Endothelial cell of umbilical vein (primary cell): ENCODE results near the gene CUL7.

Experiments
- CTCF ChIP-seq, 2 donors: IDR thresholded peaks; 1 replicate in 1 of 2; 2 replicates in 1 of 2; pipeline ENCODE4 v1.5.1; 2011; ENCODE audit warnings: low read length in 2 of 2, mild to moderate bottlenecking in 2 of 2, moderate library complexity in 2 of 2, control low read depth in 1 of 2, inconsistent platforms in 1 of 2, low read depth in 1 of 2; ENCODE audit not compliant: insufficient read depth in 1 of 2; ENCODE audit errors: extremely low read depth in 1 of 2
- EZH2 ChIP-seq: IDR thresholded peaks from 2 replicates; pipeline ENCODE4 v1.6.1; 2012; ENCODE audit warnings: borderline replicate concordance, low read depth, mild to moderate bottlenecking, moderate library complexity, low read length, inconsistent platforms; ENCODE audit not compliant: severe bottlenecking
- GATA2 ChIP-seq: IDR thresholded peaks from 2 replicates; pipeline ENCODE4 v1.7.0; 2011; ENCODE audit warnings: low read depth, mild to moderate bottlenecking, moderate library complexity, mixed read lengths, low read length; ENCODE audit not compliant: insufficient read length, insufficient read depth
- JUN ChIP-seq: IDR thresholded peaks from 2 replicates; pipeline ENCODE4 v1.6.1; 2011; ENCODE audit warnings: borderline replicate concordance, low read depth; ENCODE audit not compliant: insufficient read length, insufficient read depth
- MYC ChIP-seq: IDR thresholded peaks from one replicate; pipeline ENCODE4 v1.6.1; 2011; ENCODE audit warnings: mild to moderate bottlenecking, low read depth, low read length
- POLR2A ChIP-seq: IDR thresholded peaks from 2 replicates; pipeline ENCODE4 v1.6.1; 2012; ENCODE audit warnings: low read depth, mild to moderate bottlenecking, control low read depth, low read length
- POLR2AphosphoS5 ChIP-seq: IDR thresholded peaks from 2 replicates; pipeline ENCODE4 v1.6.1; 2012; ENCODE audit warnings: low read depth, mild to moderate bottlenecking, control low read depth, low read length, moderate library complexity; ENCODE audit not compliant: insufficient read depth
- TF ChIP-seq, protein P1 (sequence below): IDR thresholded peaks from 2 replicates; pipeline ENCODE4 v1.6.1; 2011; ENCODE audit not compliant: insufficient read depth, insufficient read length

DNA sequence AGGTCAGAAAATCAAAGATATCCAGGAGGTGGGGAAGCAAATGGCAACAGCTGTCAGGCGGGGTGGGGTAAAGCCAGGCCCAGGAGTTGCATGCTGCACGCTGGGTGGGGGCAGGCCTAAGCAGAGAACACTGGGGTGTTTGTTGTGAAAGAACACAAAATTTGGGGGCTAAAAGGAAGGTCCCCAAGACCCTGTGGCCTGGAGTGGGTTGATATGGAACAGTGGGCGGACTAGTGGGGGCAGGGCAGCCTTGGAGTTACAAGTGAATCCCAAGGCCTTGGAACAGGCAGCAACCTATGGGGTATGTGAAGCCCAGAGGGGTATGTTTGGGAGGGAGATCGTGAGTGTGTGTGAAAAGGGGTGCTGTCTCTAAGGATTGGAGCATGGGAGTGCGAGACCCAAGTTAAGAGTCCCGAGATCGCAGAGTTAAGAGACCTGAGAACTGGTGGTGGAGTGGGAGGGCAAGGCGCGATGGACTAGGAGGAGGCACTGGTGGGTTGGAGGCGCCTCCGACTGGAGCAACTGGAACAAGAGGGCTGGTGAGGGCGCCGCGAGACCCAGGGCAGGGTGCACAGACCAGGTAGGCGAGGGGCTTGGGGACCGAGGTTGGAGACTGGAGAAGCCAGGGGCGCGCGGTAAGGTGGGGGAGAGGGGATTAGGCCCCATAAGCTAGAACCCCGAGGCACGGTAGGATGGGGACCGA is 658 bp downstream of the CUL7 start:
- TF ChIP-seq MYC (no peak), CTCF (IDR thresholded peaks at IDR 0.05; ENCODE audit: extremely low read depth in 1 of 2, insufficient read depth in 1 of 2, low read depth in 1 of 2, low read length in 2 of 2) (no peak), POLR2A (no peak), POLR2AphosphoS5 (no peak), JUN (no peak), GATA2 (no peak), EZH2 (no peak)
- TF ChIP-seq, protein P1, sequence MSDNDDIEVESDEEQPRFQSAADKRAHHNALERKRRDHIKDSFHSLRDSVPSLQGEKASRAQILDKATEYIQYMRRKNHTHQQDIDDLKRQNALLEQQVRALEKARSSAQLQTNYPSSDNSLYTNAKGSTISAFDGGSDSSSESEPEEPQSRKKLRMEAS = no peak
